Vagina (tissue), 2 donors: ENCODE results near the gene MKNK1. TPM values are rescaled to one million over a fixed set of nuclear protein-coding genes. Genes with fewer than 3 reads are reported as not detected.

Experiments
- DNase-seq, 2 donors: peaks; one replicate each; pipeline ENCODE4 v3.0.0-alpha.2; 2017; ENCODE audit errors: extremely low spot score in 2 of 2
- H3K27ac ChIP-seq: fragments of 200-600 bp; sonication (generic); one replicate; pipeline ENCODE4 v1.5.1; 2019
- H3K27me3 ChIP-seq: fragments of 200-600 bp; sonication (generic); one replicate; pipeline ENCODE4 v1.5.1; 2019
- H3K36me3 ChIP-seq, 2 donors: fragments of 200-600 bp; sonication (generic); one replicate each; pipeline ENCODE4 v1.5.1; 2017 to 2019
- H3K4me1 ChIP-seq: fragments of 200-600 bp; sonication (generic); one replicate; pipeline ENCODE4 v1.5.1; 2019
- H3K4me3 ChIP-seq, 2 donors: fragments of 200-600 bp; sonication (generic); 1 replicate in 1 of 2; 2 replicates in 1 of 2; pipeline ENCODE4 v1.5.1; 2016 to 2019
- H3K9me3 ChIP-seq: fragments of 200-600 bp; sonication (generic); one replicate; pipeline ENCODE4 v1.5.1; 2019
- CTCF ChIP-seq, 3 experiments: fragments of 450-650 bp in 2 of 3; fragments of 200-600 bp in 1 of 3; sonication (generic) in 1 of 3; IDR thresholded peaks; one replicate each; pipeline ENCODE4 v1.5.1; 2017 to 2019; ENCODE audit warnings: antibody characterized with exemption in 3 of 3, mild to moderate bottlenecking in 2 of 3, moderate library complexity in 2 of 3
- POLR2A ChIP-seq, 2 donors: fragments of 450-650 bp; IDR thresholded peaks; one replicate each; pipeline ENCODE4 v1.6.1; 2017; ENCODE audit warnings: antibody characterized with exemption in 2 of 2, mild to moderate bottlenecking in 2 of 2, moderate library complexity in 2 of 2
- POLR2AphosphoS5 ChIP-seq, 2 donors: sonication (generic); formaldehyde crosslinking; IDR thresholded peaks; one replicate each; pipeline ENCODE4 v1.9.0; 2017; ENCODE audit warnings: antibody characterized with exemption in 2 of 2, mild to moderate bottlenecking in 2 of 2, low read depth in 1 of 2; ENCODE audit not compliant: insufficient read depth in 1 of 2
- intact Hi-C: fragments of 100-400 bp; cut with DNase I; formaldehyde crosslinking; loops from one replicate; pipeline ENCODE4 v1.15.1; 2023
- total RNA-seq: library from RNA; depleted of rRNA; stranded (reverse); fragments of >200 nt; gene quantifications from one replicate; pipeline ENCODE4 v1.2.3, GENCODE V29; 2016

The MKNK1 gene
- total RNA-seq, 1 donor from 2014 or later = 55.5 TPM

- intact Hi-C loops = no loop called here
- H3K36me3 ChIP-seq = no peaks in the 10 kb centered on the region
- H3K4me1 ChIP-seq = peaks cover 15% of the 10 kb centered on the region
- no peaks in the 10 kb centered on the region for H3K27me3 ChIP-seq
- no peaks in the 10 kb centered on the region for H3K9me3 ChIP-seq
- TF ChIP-seq POLR2A (IDR thresholded peaks at IDR 0.05) (no peak), POLR2AphosphoS5 (IDR thresholded peaks at IDR 0.05; ENCODE audit: insufficient read depth in 1 of 2, low read depth in 1 of 2) (no peak)
- H3K4me3 ChIP-seq = no peak overlapping the region
- no peak for DNase-seq
- H3K27ac ChIP-seq = no peak overlapping the region
Observed at GRCh38 chr1:46517932-46518498, 86.1 kb downstream of the MKNK1 start.

- H3K27me3 ChIP-seq = no peaks in the 10 kb centered on the region
Observed at GRCh38 chr1:46517010-46517600, 87.0 kb downstream of the MKNK1 start.

GRCh38 chr1:46516200-46516950 is 87.7 kb downstream of the MKNK1 start:
- no peak for DNase-seq
- intact Hi-C loops = no loop called here
- Histone ChIP-seq H3K36me3 (no peaks in the 10 kb centered on the region), H3K4me1 (no peaks in the 10 kb centered on the region), H3K4me3 (no peak overlapping the region), H3K9me3 (no peaks in the 10 kb centered on the region), H3K27ac (no peak overlapping the region), H3K27me3 (no peaks in the 10 kb centered on the region)
- TF ChIP-seq POLR2A (IDR thresholded peaks at IDR 0.05) = no peak
- no peak for TF ChIP-seq POLR2AphosphoS5 (IDR thresholded peaks at IDR 0.05; ENCODE audit: insufficient read depth in 1 of 2, low read depth in 1 of 2)
- no peak for TF ChIP-seq CTCF (IDR thresholded peaks at IDR 0.05)

More at GRCh38 chr1:46517010-46517600, 87.0 kb downstream of the MKNK1 start:
- H3K27ac ChIP-seq = no peak overlapping the region
- H3K4me3 ChIP-seq = no peak overlapping the region
- H3K9me3 ChIP-seq = no peaks in the 10 kb centered on the region
- peaks cover 6% of the 10 kb centered on the region for H3K4me1 ChIP-seq
- no peak for DNase-seq
- H3K36me3 ChIP-seq = no peaks in the 10 kb centered on the region
- intact Hi-C loops = no loop called here
- no peak for TF ChIP-seq POLR2AphosphoS5 (IDR thresholded peaks at IDR 0.05; ENCODE audit: insufficient read depth in 1 of 2, low read depth in 1 of 2)

DNA sequence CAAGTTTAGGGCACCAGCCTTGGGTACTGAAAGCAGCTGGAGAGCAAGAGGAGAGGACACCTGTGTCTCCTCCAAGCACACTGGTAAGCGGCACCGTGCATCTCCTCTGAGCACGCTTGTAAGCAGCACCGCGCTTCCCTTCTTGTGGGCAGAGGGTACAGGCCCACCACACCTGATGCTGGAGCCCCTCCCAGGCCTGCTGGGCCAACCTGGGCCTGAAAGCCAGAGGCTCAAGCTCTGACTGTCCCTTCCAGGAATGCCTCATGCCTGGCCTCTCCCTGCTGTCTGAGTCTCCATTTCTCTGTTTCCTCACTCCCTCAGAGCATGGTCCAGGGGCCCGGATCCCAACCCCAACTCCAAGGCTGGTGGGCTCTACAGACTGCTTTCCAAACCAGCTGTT is 88.5 kb downstream of the MKNK1 start:
- no peak overlapping the region for H3K4me3 ChIP-seq
- TF ChIP-seq CTCF (IDR thresholded peaks at IDR 0.05) (no peak), POLR2A (IDR thresholded peaks at IDR 0.05) (no peak), POLR2AphosphoS5 (IDR thresholded peaks at IDR 0.05; ENCODE audit: insufficient read depth in 1 of 2, low read depth in 1 of 2) (no peak)
- intact Hi-C loops = no loop called here
- no peak overlapping the region for H3K27ac ChIP-seq
- H3K4me1 ChIP-seq = no peaks in the 10 kb centered on the region
- H3K27me3 ChIP-seq = no peaks in the 10 kb centered on the region
- DNase-seq = no peak
- H3K9me3 ChIP-seq = no peaks in the 10 kb centered on the region
- H3K36me3 ChIP-seq = no peaks in the 10 kb centered on the region

DNA sequence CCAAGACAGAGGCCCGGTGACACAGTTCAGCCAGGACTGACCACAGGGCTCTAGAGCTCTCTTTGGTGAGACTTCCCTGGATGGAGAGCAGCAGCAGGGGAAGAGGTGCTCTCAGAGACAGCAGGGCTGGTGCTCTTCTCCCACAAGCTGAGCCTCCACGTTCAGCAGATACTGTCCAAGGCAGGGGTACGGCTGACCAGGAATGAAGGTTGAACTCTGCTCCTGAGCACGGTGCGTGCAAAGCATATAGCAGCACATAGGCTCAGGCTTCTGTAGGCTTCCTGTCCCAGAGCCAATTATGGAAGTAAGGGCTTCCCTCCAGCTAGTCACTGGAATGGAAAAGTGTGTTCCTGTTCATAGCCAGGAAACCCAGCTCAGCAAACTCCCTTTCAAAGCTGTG is 90.5 kb downstream of the MKNK1 start:
- Histone ChIP-seq H3K27me3 (no peaks in the 10 kb centered on the region), H3K27ac (no peak overlapping the region), H3K4me1 (no peaks in the 10 kb centered on the region), H3K4me3 (no peak overlapping the region), H3K36me3 (no peaks in the 10 kb centered on the region), H3K9me3 (no peaks in the 10 kb centered on the region)
- intact Hi-C loops = no loop called here
- no peak for TF ChIP-seq POLR2A (IDR thresholded peaks at IDR 0.05)
- TF ChIP-seq CTCF (IDR thresholded peaks at IDR 0.05) = no peak
- no peak for TF ChIP-seq POLR2AphosphoS5 (IDR thresholded peaks at IDR 0.05; ENCODE audit: insufficient read depth in 1 of 2, low read depth in 1 of 2)
- DNase-seq = no peak

GRCh38 chr1:46512792-46513190 is 91.3 kb downstream of the MKNK1 start:
- TF ChIP-seq POLR2AphosphoS5 (IDR thresholded peaks at IDR 0.05; ENCODE audit: insufficient read depth in 1 of 2, low read depth in 1 of 2) (no peak), CTCF (IDR thresholded peaks at IDR 0.05) (no peak)
- H3K4me3 ChIP-seq = no peak overlapping the region
- intact Hi-C loops = no loop called here
- H3K27ac ChIP-seq = no peak overlapping the region
- H3K9me3 ChIP-seq = no peaks in the 10 kb centered on the region
- no peaks in the 10 kb centered on the region for H3K27me3 ChIP-seq
- H3K4me1 ChIP-seq = no peaks in the 10 kb centered on the region
- H3K36me3 ChIP-seq = no peaks in the 10 kb centered on the region
- DNase-seq = no peak
